SK-N-SH (cell line): ENCODE results near the gene SIT1. TPM values are rescaled to one million over a fixed set of nuclear protein-coding genes. Genes with fewer than 3 reads are reported as not detected.

Experiments
- CTCF ChIA-PET: fragments of 300-600, 350-600 bp; formaldehyde crosslinking; extraction: SDS; loops from one replicate; lab custom pipeline; 2021; lab: Yijun Ruan, JAX
- POLR2A ChIA-PET: fragments of 350-600 bp; sonication (Branson Sonifier 250); formaldehyde crosslinking; extraction: SDS; loops from one replicate; lab custom pipeline; 2020; ENCODE audit warnings: antibody characterized with exemption, inconsistent platforms; lab: Yijun Ruan, JAX
- DNase-seq: peaks from one replicate; pipeline ENCODE4 v3.0.0; 2012
- H2AFZ ChIP-seq: fragments of 200-600 bp; sonication (generic); 2 replicates; pipeline ENCODE4 v1.8.1; 2016; ENCODE audit warnings: antibody characterized with exemption, mild to moderate bottlenecking, low read depth
- H3F3A ChIP-seq: fragments of 200-600 bp; sonication (generic); replicated peaks from 2 replicates; pipeline ENCODE3; 2016; ENCODE audit warnings: antibody characterized with exemption, mild to moderate bottlenecking; ENCODE audit not compliant: insufficient read depth
- H3K27ac ChIP-seq, 2 experiments: fragments of 200-500 bp in 1 of 2; fragments of 200-600 bp in 1 of 2; sonication (Bioruptor generic) in 1 of 2; sonication (generic), shearing (Covaris generic) in 1 of 2; 2 replicates each; pipeline versions ENCODE4 v1.5.1 to v1.6.1; 2014 to 2016; ENCODE audit warnings: low read depth in 2 of 2, inconsistent platforms in 1 of 2, low read length in 1 of 2, mild to moderate bottlenecking in 1 of 2, mixed read lengths in 1 of 2
- H3K27me3 ChIP-seq: fragments of 200-600 bp; sonication (generic), shearing (Covaris generic); 2 replicates; pipeline ENCODE4 v1.6.1; 2016; ENCODE audit warnings: mixed run types; ENCODE audit not compliant: insufficient read depth
- H3K36me3 ChIP-seq, 2 experiments: fragments of 200-500 bp in 1 of 2; fragments of 200-600 bp in 1 of 2; sonication (Bioruptor generic) in 1 of 2; sonication (generic) in 1 of 2; replicated peaks in 1 of 2; 2 replicates each; pipeline versions ENCODE3 to v1.5.1; 2014 to 2016; ENCODE audit warnings: low read length in 1 of 2, mild to moderate bottlenecking in 1 of 2; ENCODE audit not compliant: insufficient read depth in 2 of 2, control insufficient read depth in 1 of 2
- H3K4me1 ChIP-seq, 2 experiments: fragments of 200-500 bp in 1 of 2; fragments of 200-600 bp in 1 of 2; sonication (Bioruptor generic) in 1 of 2; sonication (generic), shearing (Covaris generic) in 1 of 2; 2 replicates each; pipeline versions ENCODE4 v1.5.1 to v1.6.1; 2014 to 2016; ENCODE audit warnings: low read depth in 1 of 2, low read length in 1 of 2, mixed run types in 1 of 2; ENCODE audit not compliant: insufficient read depth in 2 of 2, control insufficient read depth in 1 of 2
- H3K4me2 ChIP-seq: fragments of 200-600 bp; sonication (generic), shearing (Covaris generic); 2 replicates; pipeline ENCODE4 v1.6.1; 2017; ENCODE audit warnings: mixed run types
- H3K4me3 ChIP-seq, 2 experiments: fragments of 200-500 bp in 1 of 2; fragments of 200-600 bp in 1 of 2; sonication (Bioruptor generic) in 1 of 2; sonication (generic), shearing (Covaris generic) in 1 of 2; 2 replicates each; pipeline versions ENCODE4 v1.5.1 to v1.8.1; 2014 to 2016; ENCODE audit warnings: low read depth in 2 of 2, inconsistent platforms in 1 of 2, low read length in 1 of 2, mild to moderate bottlenecking in 1 of 2, mixed read lengths in 1 of 2, moderate library complexity in 1 of 2
- H3K79me2 ChIP-seq: fragments of 200-600 bp; sonication (generic); 2 replicates; pipeline ENCODE4 v1.8.1; 2017; ENCODE audit warnings: mild to moderate bottlenecking; ENCODE audit not compliant: insufficient read depth
- H3K9ac ChIP-seq: fragments of 200-600 bp; sonication (generic); 2 replicates; pipeline ENCODE4 v1.6.1; 2017; ENCODE audit warnings: mixed run types
- H3K9me2 ChIP-seq: fragments of 200-600 bp; sonication (generic); 2 replicates; pipeline ENCODE4 v1.6.1; 2017; ENCODE audit warnings: mixed run types
- H3K9me3 ChIP-seq: fragments of 200-600 bp; sonication (generic); 2 replicates; pipeline ENCODE4 v1.6.1; 2017; ENCODE audit warnings: mixed run types, mild to moderate bottlenecking, moderate library complexity
- H4K20me1 ChIP-seq: fragments of 200-600 bp; sonication (generic); 2 replicates; pipeline ENCODE4 v1.6.1; 2017; ENCODE audit warnings: mild to moderate bottlenecking, mixed run types; ENCODE audit not compliant: insufficient read depth
- ELF1 ChIP-seq: IDR thresholded peaks from 2 replicates; pipeline ENCODE4 v1.4.0; 2012
- EZH2phosphoT487 ChIP-seq: fragments of 200-600 bp; sonication (generic); IDR thresholded peaks from 2 replicates; pipeline ENCODE4 v1.6.1; 2017; ENCODE audit warnings: low read depth, mixed run types, mild to moderate bottlenecking, antibody characterized with exemption, moderate library complexity, borderline replicate concordance
- FOSL2 ChIP-seq: IDR thresholded peaks from 2 replicates; pipeline ENCODE4 v1.4.0; 2012; ENCODE audit warnings: low read depth, mild to moderate bottlenecking, moderate library complexity, borderline replicate concordance
- GATA2 ChIP-seq: sonication (generic); formaldehyde crosslinking; IDR thresholded peaks from 2 replicates; pipeline ENCODE4 v1.5.0; 2020; ENCODE audit warnings: mild to moderate bottlenecking, missing genetic modification reagents
- REST ChIP-seq: IDR thresholded peaks from 2 replicates; pipeline ENCODE4 v1.6.1; 2012; ENCODE audit warnings: mild to moderate bottlenecking, low read depth, low read length, moderate library complexity
- RXRA ChIP-seq: IDR thresholded peaks from 2 replicates; pipeline ENCODE4 v1.4.0; 2012; ENCODE audit warnings: low read depth, mild to moderate bottlenecking, borderline replicate concordance
- SMC3 ChIP-seq: IDR thresholded peaks from 2 replicates; pipeline ENCODE4 v1.6.1; 2012; ENCODE audit warnings: low read depth, low read length, improper control_type of control experiment
- TAF1 ChIP-seq: IDR thresholded peaks from 2 replicates; pipeline ENCODE4 v1.6.1; 2012; ENCODE audit warnings: low read depth, mild to moderate bottlenecking, low read length, moderate library complexity, borderline replicate concordance
- TCF12 ChIP-seq: IDR thresholded peaks from 2 replicates; pipeline ENCODE4 v1.4.0; 2012
- USF1 ChIP-seq: IDR thresholded peaks from 2 replicates; pipeline ENCODE4 v1.4.0; 2012; ENCODE audit warnings: low read depth, borderline replicate concordance
- ZBTB33 ChIP-seq: IDR thresholded peaks from 2 replicates; pipeline ENCODE4 v1.4.0; 2012; ENCODE audit warnings: low read depth, borderline replicate concordance
- WGBS: methylation state at CpG from one replicate; pipeline ENCODE4 v1.1.6; 2017; ENCODE audit warnings: low lambda C conversion rate; 5-methylcytosine and 5-hydroxymethylcytosine counted together
- polyA plus RNA-seq, 3 experiments: library from polyadenylated mRNA; depleted of rRNA; stranded (reverse); fragments of >200 nt; gene quantifications; 2 replicates each; pipeline ENCODE4 v1.2.3, GENCODE V29; 2012

SIT1 gene
- polyA plus RNA-seq, 1 of the 3 experiments (the other 2 are of a cell fraction), result not detected

- ChIA-PET POLR2A (no interaction called here), CTCF (interaction anchor here (0.7 to 2.3 kb wide), 9 partner anchors 9 to 103 kb away, joined by 3 to 26 read pairs (median 3); partner anchors contain the start of genes ARHGEF39, CCDC107 and RMRP)
- Histone ChIP-seq H3K9ac (peak overlapping the region; percentile 95; the same call in 1 of the 2 replicates), H3K27me3 (no peaks in the 10 kb centered on the region), H3K9me2 (no peaks in the 10 kb centered on the region), H3K4me1 (peaks cover 19 to 34% of the 10 kb centered on the region in 2 experiments; a peak in 3 of 4 replicates), H2AFZ (no peak overlapping the region), H3K4me2 (peak overlapping the region; percentile 91), H3K9me3 (no peaks in the 10 kb centered on the region), H3K36me3 (peaks cover 21 to 28% of the 10 kb centered on the region in 2 experiments), H3K27ac (peak overlapping the region; percentile 41 to 96; a peak in 3 of 4 replicates), H3K4me3 (peak overlapping the region; percentile 62 to 73), H3K79me2 (peaks cover 47% of the 10 kb centered on the region), H3F3A (peaks cover 47% of the 10 kb centered on the region), H4K20me1 (peaks cover 57% of the 10 kb centered on the region)
- TF ChIP-seq TCF12 (no peak), TAF1 (no peak), FOSL2 (no peak), RXRA (no peak), EZH2phosphoT487 (no peak), SMC3 (no peak), USF1 (no peak), GATA2 (CRISPR knock-in tag) (no peak), ZBTB33 (no peak), ELF1 (no peak), REST (no peak)
- 93% methylated on average over 2 of the region's 2 CpGs for WGBS
- DNase-seq, result no peak
Measured at GRCh38 chr9:35687972-35688557, 37.3 kb upstream of the SIT1 start.
